Measurements from ENCODE around the gene MLLT10. TPM values are rescaled to one million over a fixed set of nuclear protein-coding genes. Genes with fewer than 3 reads are reported as not detected.
A peak's percentile ranks its signal among the peaks of the same experiment; 100 is the strongest.

Gene MLLT10
- total and polyA plus RNA-seq, 4 donors = 23.1 to 55.5 (median 32.6) TPM

GRCh38 chr10:21650353-21650752 is 116.3 kb downstream of the MLLT10 start:
- peaks cover 3% of the 10 kb centered on the region for H3K36me3 ChIP-seq (ENCODE audit: control insufficient read depth, insufficient read depth, low read length)
- no peak overlapping the region for H3K27ac ChIP-seq (ENCODE audit: low read depth, low read length)
- DNase-seq (ENCODE audit: low read depth in 4 of 6, low spot score in 6 of 6) = no peak
- H3K4me3 ChIP-seq (ENCODE audit: low read depth, low read length) = no peak overlapping the region
- no peaks in the 10 kb centered on the region for H3K4me1 ChIP-seq (ENCODE audit: control insufficient read depth, insufficient read depth, low read length)
- no CpG with 5 or more reads among the region's 2 CpGs for WGBS (ENCODE audit: insufficient coverage)
- no peaks in the 10 kb centered on the region for H3K27me3 ChIP-seq (ENCODE audit: control insufficient read depth, insufficient read depth, low read length)
- H3K9me3 ChIP-seq (ENCODE audit: control insufficient read depth, insufficient read depth, low read length) = no peaks in the 10 kb centered on the region

- Histone ChIP-seq H3K27ac (ENCODE audit: low read depth, low read length) (no peak overlapping the region), H3K4me3 (ENCODE audit: low read depth, low read length) (no peak overlapping the region), H3K9me3 (ENCODE audit: control insufficient read depth, insufficient read depth, low read length) (no peaks in the 10 kb centered on the region), H3K36me3 (ENCODE audit: control insufficient read depth, insufficient read depth, low read length) (peaks cover 3% of the 10 kb centered on the region), H3K27me3 (ENCODE audit: control insufficient read depth, insufficient read depth, low read length) (no peaks in the 10 kb centered on the region), H3K4me1 (ENCODE audit: control insufficient read depth, insufficient read depth, low read length) (no peaks in the 10 kb centered on the region)
- no peak for DNase-seq (ENCODE audit: low read depth in 4 of 6, low spot score in 6 of 6)
- no CpG with 5 or more reads among the region's 3 CpGs for WGBS (ENCODE audit: insufficient coverage)
These were observed 121.2 kb downstream of the MLLT10 start for GRCh38 chr10:21655236-21655635.

- H3K27ac ChIP-seq (ENCODE audit: low read depth, low read length) = no peak overlapping the region
- no peaks in the 10 kb centered on the region for H3K4me1 ChIP-seq (ENCODE audit: control insufficient read depth, insufficient read depth, low read length)
- 91% methylated on average over 5 of the region's 5 CpGs for WGBS (ENCODE audit: insufficient coverage)
- no peak overlapping the region for H3K4me3 ChIP-seq (ENCODE audit: low read depth, low read length)
- H3K36me3 ChIP-seq (ENCODE audit: control insufficient read depth, insufficient read depth, low read length) = peaks cover 3% of the 10 kb centered on the region
- no peak for DNase-seq (ENCODE audit: low read depth in 4 of 6, low spot score in 6 of 6)
- no peaks in the 10 kb centered on the region for H3K9me3 ChIP-seq (ENCODE audit: control insufficient read depth, insufficient read depth, low read length)
- H3K27me3 ChIP-seq (ENCODE audit: control insufficient read depth, insufficient read depth, low read length) = no peaks in the 10 kb centered on the region
These were observed 121.7 kb downstream of the MLLT10 start for GRCh38 chr10:21655687-21656086.

GRCh38 chr10:21661087-21661486 is 127.1 kb downstream of the MLLT10 start:
- no CpG with 5 or more reads among the region's 1 CpG for WGBS (ENCODE audit: insufficient coverage)
- Histone ChIP-seq H3K36me3 (ENCODE audit: control insufficient read depth, insufficient read depth, low read length) (peaks cover 2% of the 10 kb centered on the region), H3K9me3 (ENCODE audit: control insufficient read depth, insufficient read depth, low read length) (no peaks in the 10 kb centered on the region), H3K27ac (ENCODE audit: low read depth, low read length) (no peak overlapping the region), H3K27me3 (ENCODE audit: control insufficient read depth, insufficient read depth, low read length) (no peaks in the 10 kb centered on the region), H3K4me3 (ENCODE audit: low read depth, low read length) (no peak overlapping the region), H3K4me1 (ENCODE audit: control insufficient read depth, insufficient read depth, low read length) (no peaks in the 10 kb centered on the region)
- peak in 1 of 6 donors; percentile 16 for DNase-seq (ENCODE audit: low read depth in 4 of 6, low spot score in 6 of 6)

- DNase-seq (ENCODE audit: low read depth in 4 of 6, low spot score in 6 of 6) = no peak
- no peaks in the 10 kb centered on the region for H3K27me3 ChIP-seq (ENCODE audit: control insufficient read depth, insufficient read depth, low read length)
- no peak overlapping the region for H3K27ac ChIP-seq (ENCODE audit: low read depth, low read length)
- no peak overlapping the region for H3K4me3 ChIP-seq (ENCODE audit: low read depth, low read length)
- H3K4me1 ChIP-seq (ENCODE audit: control insufficient read depth, insufficient read depth, low read length) = no peaks in the 10 kb centered on the region
- H3K36me3 ChIP-seq (ENCODE audit: control insufficient read depth, insufficient read depth, low read length) = peaks cover 2% of the 10 kb centered on the region
- H3K9me3 ChIP-seq (ENCODE audit: control insufficient read depth, insufficient read depth, low read length) = no peaks in the 10 kb centered on the region
- no CpG with 5 or more reads among the region's 3 CpGs for WGBS (ENCODE audit: insufficient coverage)
These were observed 127.9 kb downstream of the MLLT10 start for GRCh38 chr10:21661935-21662334.

GRCh38 chr10:21662635-21663034 is 128.6 kb downstream of the MLLT10 start:
- no peak overlapping the region for H3K27ac ChIP-seq (ENCODE audit: low read depth, low read length)
- no CpG with 5 or more reads among the region's 2 CpGs for WGBS (ENCODE audit: insufficient coverage)
- no peak for DNase-seq (ENCODE audit: low read depth in 4 of 6, low spot score in 6 of 6)
- H3K27me3 ChIP-seq (ENCODE audit: control insufficient read depth, insufficient read depth, low read length) = no peaks in the 10 kb centered on the region
- H3K4me1 ChIP-seq (ENCODE audit: control insufficient read depth, insufficient read depth, low read length) = no peaks in the 10 kb centered on the region
- H3K9me3 ChIP-seq (ENCODE audit: control insufficient read depth, insufficient read depth, low read length) = no peaks in the 10 kb centered on the region
- H3K4me3 ChIP-seq (ENCODE audit: low read depth, low read length) = no peak overlapping the region
- peaks cover 2% of the 10 kb centered on the region for H3K36me3 ChIP-seq (ENCODE audit: control insufficient read depth, insufficient read depth, low read length)

- WGBS (ENCODE audit: insufficient coverage) = no CpG with 5 or more reads among the region's 1 CpG
- DNase-seq (ENCODE audit: low read depth in 4 of 6, low spot score in 6 of 6) = no peak
- H3K4me1 ChIP-seq (ENCODE audit: control insufficient read depth, insufficient read depth, low read length) = no peaks in the 10 kb centered on the region
- H3K27ac ChIP-seq (ENCODE audit: low read depth, low read length) = no peak overlapping the region
- no peak overlapping the region for H3K4me3 ChIP-seq (ENCODE audit: low read depth, low read length)
- H3K36me3 ChIP-seq (ENCODE audit: control insufficient read depth, insufficient read depth, low read length) = no peaks in the 10 kb centered on the region
- no peaks in the 10 kb centered on the region for H3K27me3 ChIP-seq (ENCODE audit: control insufficient read depth, insufficient read depth, low read length)
- no peaks in the 10 kb centered on the region for H3K9me3 ChIP-seq (ENCODE audit: control insufficient read depth, insufficient read depth, low read length)
These were observed 134.8 kb downstream of the MLLT10 start for GRCh38 chr10:21668831-21669230.

- no CpG with 5 or more reads among the region's 2 CpGs for WGBS (ENCODE audit: insufficient coverage)
- no peak for DNase-seq (ENCODE audit: low read depth in 4 of 6, low spot score in 6 of 6)
- no peaks in the 10 kb centered on the region for H3K9me3 ChIP-seq (ENCODE audit: control insufficient read depth, insufficient read depth, low read length)
- no peak overlapping the region for H3K27ac ChIP-seq (ENCODE audit: low read depth, low read length)
- no peak overlapping the region for H3K4me3 ChIP-seq (ENCODE audit: low read depth, low read length)
- no peaks in the 10 kb centered on the region for H3K27me3 ChIP-seq (ENCODE audit: control insufficient read depth, insufficient read depth, low read length)
- no peaks in the 10 kb centered on the region for H3K4me1 ChIP-seq (ENCODE audit: control insufficient read depth, insufficient read depth, low read length)
- H3K36me3 ChIP-seq (ENCODE audit: control insufficient read depth, insufficient read depth, low read length) = no peaks in the 10 kb centered on the region
These were observed 136.4 kb downstream of the MLLT10 start for GRCh38 chr10:21670391-21670790.

- no CpG with 5 or more reads among the region's 2 CpGs for WGBS (ENCODE audit: insufficient coverage)
- no peaks in the 10 kb centered on the region for H3K9me3 ChIP-seq (ENCODE audit: control insufficient read depth, insufficient read depth, low read length)
- peak in 1 of 6 donors; percentile 25 for DNase-seq (ENCODE audit: low read depth in 4 of 6, low spot score in 6 of 6)
- H3K27ac ChIP-seq (ENCODE audit: low read depth, low read length) = peak overlapping the region; percentile 11
- H3K36me3 ChIP-seq (ENCODE audit: control insufficient read depth, insufficient read depth, low read length) = no peaks in the 10 kb centered on the region
- no peak overlapping the region for H3K4me3 ChIP-seq (ENCODE audit: low read depth, low read length)
- no peaks in the 10 kb centered on the region for H3K27me3 ChIP-seq (ENCODE audit: control insufficient read depth, insufficient read depth, low read length)
- H3K4me1 ChIP-seq (ENCODE audit: control insufficient read depth, insufficient read depth, low read length) = no peaks in the 10 kb centered on the region
These were observed 139.6 kb downstream of the MLLT10 start for GRCh38 chr10:21673668-21674067.

- DNase-seq (ENCODE audit: low read depth in 4 of 6, low spot score in 6 of 6) = peak in 2 of 6 donors; percentile 9 to 22
- Histone ChIP-seq H3K27ac (ENCODE audit: low read depth, low read length) (no peak overlapping the region), H3K9me3 (ENCODE audit: control insufficient read depth, insufficient read depth, low read length) (no peaks in the 10 kb centered on the region), H3K27me3 (ENCODE audit: control insufficient read depth, insufficient read depth, low read length) (no peaks in the 10 kb centered on the region), H3K4me3 (ENCODE audit: low read depth, low read length) (no peak overlapping the region), H3K4me1 (ENCODE audit: control insufficient read depth, insufficient read depth, low read length) (no peaks in the 10 kb centered on the region), H3K36me3 (ENCODE audit: control insufficient read depth, insufficient read depth, low read length) (no peaks in the 10 kb centered on the region)
- WGBS (ENCODE audit: insufficient coverage) = no CpG with 5 or more reads among the region's 2 CpGs
These were observed 141.2 kb downstream of the MLLT10 start for GRCh38 chr10:21675157-21675796.

Measured in spinal cord (tissue), 10 donors.